CD4-positive, alpha-beta T cell (primary cell): ENCODE data around the gene LTB4R2. TPM values are rescaled to one million over a fixed set of nuclear protein-coding genes. Genes with fewer than 3 reads are reported as not detected.

Experiments used
- ATAC-seq: fragments of 200-7000 bp; cut with Tn5 transposase; one replicate; pipeline ENCODE4 v1.10.0; 2022; ENCODE audit warnings: mild to moderate bottlenecking; ENCODE audit not compliant: poor library complexity
- CTCF ChIA-PET: fragments of 350-600 bp; sonication (Branson Sonifier 250); formaldehyde crosslinking; loops from one replicate; lab custom pipeline; 2021; ENCODE audit warnings: antibody characterized with exemption, inconsistent platforms; lab: Charles Lee
- POLR2A ChIA-PET: fragments of 350-600 bp; sonication (Branson Sonifier 250); formaldehyde crosslinking; loops from one replicate; lab custom pipeline; 2021; ENCODE audit warnings: antibody characterized with exemption, inconsistent platforms; lab: Charles Lee
- DNase-seq, 14 experiments: peaks; one replicate each; pipeline ENCODE4 v3.0.0-alpha.2; 2013 to 2020; ENCODE audit warnings: mixed read lengths in 2 of 14
- H3K27ac ChIP-seq, 2 donors: one replicate each; pipeline versions ENCODE4 v1.5.1 to v1.7.0; 2013; ENCODE audit warnings: low read length in 2 of 2, low read depth in 1 of 2, mild to moderate bottlenecking in 1 of 2
- H3K27me3 ChIP-seq, 2 experiments: 1 replicate in 1 of 2; 2 replicates in 1 of 2; pipeline versions ENCODE4 v1.6.1 to v1.7.0; 2013; ENCODE audit warnings: low read length in 2 of 2, control low read depth in 1 of 2, mild to moderate bottlenecking in 1 of 2, moderate library complexity in 1 of 2; ENCODE audit not compliant: insufficient read depth in 2 of 2, control insufficient read depth in 1 of 2
- H3K36me3 ChIP-seq: one replicate; pipeline ENCODE4 v1.6.1; 2013; ENCODE audit warnings: low read length, control low read depth; ENCODE audit not compliant: insufficient read depth
- H3K4me1 ChIP-seq: one replicate; pipeline ENCODE4 v1.6.1; 2013; ENCODE audit warnings: low read length, control low read depth; ENCODE audit not compliant: insufficient read depth
- H3K4me3 ChIP-seq: one replicate; pipeline ENCODE4 v1.5.1; 2013; ENCODE audit warnings: mild to moderate bottlenecking, low read length, moderate library complexity
- H3K9me3 ChIP-seq, 2 experiments: 1 replicate in 1 of 2; 2 replicates in 1 of 2; pipeline versions ENCODE4 v1.6.1 to v1.7.0; 2013; ENCODE audit warnings: low read length in 2 of 2, mild to moderate bottlenecking in 2 of 2, control low read depth in 1 of 2, moderate library complexity in 1 of 2; ENCODE audit not compliant: control insufficient read depth in 1 of 2, insufficient read depth in 1 of 2
- H3K27ac Mint-ChIP-seq: one replicate; pipeline ENCODE4 v1.8.0; 2020; ENCODE audit warnings: mixed read lengths
- H3K27me3 Mint-ChIP-seq: one replicate; pipeline ENCODE4 v1.8.0; 2021; ENCODE audit warnings: mixed read lengths
- H3K36me3 Mint-ChIP-seq: one replicate; pipeline ENCODE4 v1.8.0; 2021; ENCODE audit warnings: low read depth, mixed read lengths
- H3K4me1 Mint-ChIP-seq: one replicate; pipeline ENCODE4 v1.8.0; 2021; ENCODE audit warnings: low read depth, mixed read lengths
- H3K4me3 Mint-ChIP-seq: one replicate; pipeline ENCODE4 v1.8.0; 2020; ENCODE audit warnings: mild to moderate bottlenecking, mixed read lengths
- H3K9me3 Mint-ChIP-seq: one replicate; pipeline ENCODE4 v1.8.0; 2020; ENCODE audit warnings: mixed read lengths
- CTCF ChIP-seq: fragments of 200-600 bp; IDR thresholded peaks from one replicate; pipeline ENCODE4 v1.8.0; 2022; ENCODE audit warnings: antibody characterized with exemption, mild to moderate bottlenecking
- intact Hi-C, 2 experiments: fragments of 100-400 bp; cut with DNase I in 1 of 2; cut with micrococcal nuclease in 1 of 2; formaldehyde crosslinking; loops; one replicate each; pipeline versions ENCODE4 v1.15.1 to v1.9.0; 2023 to 2025; cut with DNase I, micrococcal nuclease
- total RNA-seq, 174 experiments: library from RNA in 2 of 174; stranded (reverse) in 2 of 174; gene quantifications; one replicate each; pipeline ENCODE4 v1.2.3 and lab custom pipeline; 2021 to 2026

The LTB4R2 gene
- total RNA-seq, 2 experiments from 2014 or later, result 16.4 to 18.2 TPM

- intact Hi-C loops, result no loop called here
- DNase-seq (no peak), ATAC-seq (no peak)
- ChIA-PET POLR2A (no interaction called here), CTCF (interaction anchor here (0.8 kb wide), 1 partner anchor 14 kb away, joined by 3 read pairs; no protein-coding TSS in a partner anchor)
- H3K4me3 Mint-ChIP-seq, result no peak overlapping the region
- no peak overlapping the region for H3K27ac Mint-ChIP-seq
- peaks cover 26% of the 10 kb centered on the region for H3K4me1 ChIP-seq
- H3K4me3 ChIP-seq, result no peak overlapping the region
- TF ChIP-seq CTCF, result no peak
- no peaks in the 10 kb centered on the region for H3K36me3 ChIP-seq
- no peaks in the 10 kb centered on the region for H3K36me3 Mint-ChIP-seq
- no peaks in the 10 kb centered on the region for H3K27me3 Mint-ChIP-seq
- H3K27me3 ChIP-seq, result no peaks in the 10 kb centered on the region
- no peak overlapping the region for H3K27ac ChIP-seq
- H3K9me3 ChIP-seq, result no peaks in the 10 kb centered on the region
- peaks cover 25% of the 10 kb centered on the region for H3K4me1 Mint-ChIP-seq
- H3K9me3 Mint-ChIP-seq, result no peaks in the 10 kb centered on the region
Measured at GRCh38 chr14:24282736-24283135, 27.2 kb upstream of the LTB4R2 start.

GRCh38 chr14:24283796-24284460 lies 26.0 kb upstream of the LTB4R2 start:
- ATAC-seq, result no peak
- H3K4me1 ChIP-seq, result peaks cover 15% of the 10 kb centered on the region
- CTCF ChIA-PET, result no interaction called here
- Mint-ChIP-seq H3K36me3 (no peaks in the 10 kb centered on the region), H3K4me1 (peaks cover 15% of the 10 kb centered on the region), H3K27me3 (no peaks in the 10 kb centered on the region), H3K4me3 (no peak overlapping the region), H3K27ac (no peak overlapping the region), H3K9me3 (no peaks in the 10 kb centered on the region)
- DNase-seq, result no peak
- no peaks in the 10 kb centered on the region for H3K36me3 ChIP-seq
- no peak overlapping the region for H3K4me3 ChIP-seq
- H3K9me3 ChIP-seq, result no peaks in the 10 kb centered on the region
- H3K27ac ChIP-seq, result no peak overlapping the region
- no peak for TF ChIP-seq CTCF
- intact Hi-C loops, result no loop called here
- no peaks in the 10 kb centered on the region for H3K27me3 ChIP-seq
- POLR2A ChIA-PET, result interaction anchor here (0.5 kb wide), 1 partner anchor 39 kb away, joined by 4 read pairs; no protein-coding TSS in a partner anchor

GRCh38 chr14:24284501-24285035 lies 25.4 kb upstream of the LTB4R2 start:
- Histone ChIP-seq H3K27ac (no peak overlapping the region), H3K4me3 (no peak overlapping the region), H3K4me1 (peaks cover 10% of the 10 kb centered on the region), H3K27me3 (no peaks in the 10 kb centered on the region), H3K36me3 (peaks cover 3% of the 10 kb centered on the region), H3K9me3 (no peaks in the 10 kb centered on the region)
- no peaks in the 10 kb centered on the region for H3K9me3 Mint-ChIP-seq
- DNase-seq (no peak), ATAC-seq (no peak)
- H3K36me3 Mint-ChIP-seq, result peaks cover 4% of the 10 kb centered on the region
- H3K27me3 Mint-ChIP-seq, result no peaks in the 10 kb centered on the region
- intact Hi-C loops, result no loop called here
- ChIA-PET CTCF (no interaction called here), POLR2A (interaction anchor here (0.5 kb wide), 1 partner anchor 40 kb away, joined by 4 read pairs; no protein-coding TSS in a partner anchor)
- TF ChIP-seq CTCF, result no peak
- peaks cover 9% of the 10 kb centered on the region for H3K4me1 Mint-ChIP-seq
- no peak overlapping the region for H3K27ac Mint-ChIP-seq
- no peak overlapping the region for H3K4me3 Mint-ChIP-seq
